Measurements from ENCODE around the gene COLGALT1. TPM values are rescaled to one million over a fixed set of nuclear protein-coding genes. Genes with fewer than 3 reads are reported as not detected.

Gene COLGALT1
- total RNA-seq, 1 experiment from 2014 or later = 103 TPM

DNA sequence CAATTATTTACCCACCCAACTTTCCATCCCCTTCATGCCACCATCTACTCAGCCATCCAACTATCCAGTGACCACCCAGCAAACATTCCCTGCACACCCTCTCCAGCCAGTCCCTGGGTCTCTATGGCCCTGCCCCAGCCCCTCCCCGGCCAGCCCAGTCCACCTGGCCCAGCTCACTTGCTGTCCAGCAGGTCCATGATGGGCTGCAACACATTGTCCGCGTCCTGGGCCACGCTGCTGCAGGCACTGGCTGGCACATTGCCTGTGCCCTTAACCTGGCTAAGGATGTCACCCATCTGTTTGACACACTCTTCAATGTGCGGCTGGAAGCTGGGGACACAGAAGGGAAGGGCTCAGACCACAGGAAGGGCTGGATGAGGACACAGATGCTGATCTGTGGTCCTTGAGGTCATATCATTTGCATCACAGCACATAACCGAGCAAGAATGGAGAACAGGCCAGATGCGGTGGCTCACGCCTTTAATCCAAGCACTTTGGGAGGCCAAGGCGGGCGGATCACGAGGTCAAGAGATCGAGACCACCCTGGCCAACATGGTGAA lies 71.1 kb downstream of the COLGALT1 start:
- H3K9me3 Mint-ChIP-seq (ENCODE audit: unreplicated experiment) = peaks cover 13% of the 10 kb centered on the region
- ChIA-PET POLR2A (no interaction called here), CTCF (no interaction called here)
- BruUV-seq (replicated peaks) = no TSS peak
- H3K4me1 Mint-ChIP-seq (ENCODE audit: insufficient read depth, unreplicated experiment) = no peaks in the 10 kb centered on the region
- H3K27ac Mint-ChIP-seq (ENCODE audit: low read depth, unreplicated experiment) = no peak overlapping the region
- H3K4me3 Mint-ChIP-seq (ENCODE audit: unreplicated experiment) = no peak overlapping the region
- H3K27me3 Mint-ChIP-seq (ENCODE audit: insufficient read depth, unreplicated experiment) = no peaks in the 10 kb centered on the region
- TF ChIP-seq, protein P1, sequence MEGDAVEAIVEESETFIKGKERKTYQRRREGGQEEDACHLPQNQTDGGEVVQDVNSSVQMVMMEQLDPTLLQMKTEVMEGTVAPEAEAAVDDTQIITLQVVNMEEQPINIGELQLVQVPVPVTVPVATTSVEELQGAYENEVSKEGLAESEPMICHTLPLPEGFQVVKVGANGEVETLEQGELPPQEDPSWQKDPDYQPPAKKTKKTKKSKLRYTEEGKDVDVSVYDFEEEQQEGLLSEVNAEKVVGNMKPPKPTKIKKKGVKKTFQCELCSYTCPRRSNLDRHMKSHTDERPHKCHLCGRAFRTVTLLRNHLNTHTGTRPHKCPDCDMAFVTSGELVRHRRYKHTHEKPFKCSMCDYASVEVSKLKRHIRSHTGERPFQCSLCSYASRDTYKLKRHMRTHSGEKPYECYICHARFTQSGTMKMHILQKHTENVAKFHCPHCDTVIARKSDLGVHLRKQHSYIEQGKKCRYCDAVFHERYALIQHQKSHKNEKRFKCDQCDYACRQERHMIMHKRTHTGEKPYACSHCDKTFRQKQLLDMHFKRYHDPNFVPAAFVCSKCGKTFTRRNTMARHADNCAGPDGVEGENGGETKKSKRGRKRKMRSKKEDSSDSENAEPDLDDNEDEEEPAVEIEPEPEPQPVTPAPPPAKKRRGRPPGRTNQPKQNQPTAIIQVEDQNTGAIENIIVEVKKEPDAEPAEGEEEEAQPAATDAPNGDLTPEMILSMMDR (IDR thresholded peaks at IDR 0.05; ENCODE audit: unreplicated experiment) = no peak
- intact Hi-C loops (cut with micrococcal nuclease) = no loop called here
- DNase-seq (ENCODE audit: unreplicated experiment) = no peak
- H3K36me3 Mint-ChIP-seq (ENCODE audit: insufficient read depth, unreplicated experiment) = no peaks in the 10 kb centered on the region

DNA sequence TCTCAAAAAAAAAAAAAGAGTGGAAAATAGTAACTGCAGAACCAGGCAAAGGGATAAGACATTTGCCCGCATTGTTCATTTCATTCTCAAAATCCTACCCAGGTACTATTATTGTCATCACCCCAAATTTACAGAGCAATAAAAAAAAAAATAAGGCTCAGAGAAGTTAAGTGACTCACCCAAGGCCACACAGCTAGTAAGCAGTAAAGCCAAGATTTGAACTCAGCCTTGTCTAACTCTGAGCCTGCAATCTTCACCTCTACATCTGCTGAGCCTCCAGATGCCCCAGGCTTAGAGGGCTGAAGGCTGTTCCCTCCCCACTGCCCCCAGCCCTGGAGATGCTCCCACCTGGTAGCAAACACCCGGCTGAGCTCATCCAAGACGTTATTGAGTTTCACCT lies 71.7 kb downstream of the COLGALT1 start:
- Mint-ChIP-seq H3K4me1 (ENCODE audit: insufficient read depth, unreplicated experiment) (no peaks in the 10 kb centered on the region), H3K4me3 (ENCODE audit: unreplicated experiment) (no peak overlapping the region), H3K27ac (ENCODE audit: low read depth, unreplicated experiment) (no peak overlapping the region), H3K27me3 (ENCODE audit: insufficient read depth, unreplicated experiment) (no peaks in the 10 kb centered on the region), H3K36me3 (ENCODE audit: insufficient read depth, unreplicated experiment) (no peaks in the 10 kb centered on the region), H3K9me3 (ENCODE audit: unreplicated experiment) (peaks cover 7% of the 10 kb centered on the region)
- ChIA-PET POLR2A (interaction anchor here (0.6 kb wide), 1 partner anchor 19 kb away, joined by 3 read pairs; no protein-coding TSS in a partner anchor), CTCF (interaction anchor here (0.6 kb wide), 2 partner anchors 31 to 448 kb away, joined by 3 read pairs; no protein-coding TSS in a partner anchor)
- DNase-seq (ENCODE audit: unreplicated experiment) = no peak
- no TSS peak for BruUV-seq (replicated peaks)
- TF ChIP-seq, protein P1 (IDR thresholded peaks at IDR 0.05; ENCODE audit: unreplicated experiment) = no peak
- intact Hi-C loops (cut with micrococcal nuclease) = no loop called here

DNA sequence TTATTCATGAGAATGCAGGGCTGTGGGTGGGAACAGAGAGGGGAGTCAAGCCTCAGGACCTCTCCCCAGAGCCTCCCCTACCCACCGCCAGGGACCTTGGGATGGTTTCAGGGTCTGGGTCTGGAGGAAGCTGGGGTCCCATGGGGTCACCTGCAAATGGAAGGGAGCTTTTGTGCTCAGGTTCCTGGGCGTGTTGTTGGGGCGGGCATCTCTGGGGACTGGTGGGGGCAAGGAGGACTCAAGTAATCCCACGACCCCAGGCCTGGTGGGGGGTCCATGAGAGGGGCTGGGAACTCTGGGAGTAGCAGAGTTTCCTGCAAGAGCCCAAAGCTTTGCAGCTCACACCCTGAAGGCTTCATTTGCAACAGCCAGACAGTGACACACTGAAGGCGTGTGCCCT lies 72.5 kb downstream of the COLGALT1 start:
- CTCF ChIA-PET = interaction anchor here (0.6 to 0.8 kb wide), 3 partner anchors 20 to 447 kb away, joined by 3 to 4 read pairs (median 4); no protein-coding TSS in a partner anchor
- H3K36me3 Mint-ChIP-seq (ENCODE audit: insufficient read depth, unreplicated experiment) = no peaks in the 10 kb centered on the region
- POLR2A ChIA-PET = no interaction called here
- intact Hi-C loops (cut with micrococcal nuclease) = no loop called here
- DNase-seq (ENCODE audit: unreplicated experiment) = no peak
- H3K9me3 Mint-ChIP-seq (ENCODE audit: unreplicated experiment) = peaks cover 6% of the 10 kb centered on the region
- no peaks in the 10 kb centered on the region for H3K27me3 Mint-ChIP-seq (ENCODE audit: insufficient read depth, unreplicated experiment)
- TF ChIP-seq, protein P1 (IDR thresholded peaks at IDR 0.05; ENCODE audit: unreplicated experiment) = no peak
- H3K27ac Mint-ChIP-seq (ENCODE audit: low read depth, unreplicated experiment) = no peak overlapping the region
- BruUV-seq (replicated peaks) = no TSS peak
- no peaks in the 10 kb centered on the region for H3K4me1 Mint-ChIP-seq (ENCODE audit: insufficient read depth, unreplicated experiment)
- no peak overlapping the region for H3K4me3 Mint-ChIP-seq (ENCODE audit: unreplicated experiment)

DNA sequence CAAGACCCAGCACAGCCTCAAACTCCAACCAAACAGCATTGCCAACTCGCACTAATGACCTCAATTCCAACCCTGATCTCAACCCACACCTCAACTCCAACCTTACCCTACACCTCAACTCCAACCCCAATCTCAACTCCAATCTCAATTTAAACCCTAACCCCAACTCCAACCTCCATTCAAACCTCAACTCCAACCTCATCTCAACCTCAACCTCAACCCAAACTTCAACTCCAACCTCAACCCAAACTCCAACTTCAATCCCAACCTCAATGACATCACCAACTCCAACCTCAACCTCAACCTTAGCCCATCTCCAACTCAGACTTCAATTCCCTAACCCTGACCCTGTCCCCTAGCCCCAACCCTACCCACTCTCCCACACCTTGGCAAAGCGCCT lies 74.3 kb downstream of the COLGALT1 start:
- ChIA-PET POLR2A (no interaction called here), CTCF (interaction anchor here (0.6 kb wide), 1 partner anchor 246 kb away, joined by 3 read pairs; no protein-coding TSS in a partner anchor)
- Mint-ChIP-seq H3K4me3 (ENCODE audit: unreplicated experiment) (no peak overlapping the region), H3K36me3 (ENCODE audit: insufficient read depth, unreplicated experiment) (no peaks in the 10 kb centered on the region), H3K4me1 (ENCODE audit: insufficient read depth, unreplicated experiment) (no peaks in the 10 kb centered on the region), H3K9me3 (ENCODE audit: unreplicated experiment) (peaks cover 6% of the 10 kb centered on the region), H3K27me3 (ENCODE audit: insufficient read depth, unreplicated experiment) (no peaks in the 10 kb centered on the region), H3K27ac (ENCODE audit: low read depth, unreplicated experiment) (no peak overlapping the region)
- intact Hi-C loops (cut with micrococcal nuclease) = no loop called here
- no TSS peak for BruUV-seq (replicated peaks)
- DNase-seq (ENCODE audit: unreplicated experiment) = no peak
- TF ChIP-seq, protein P1 (IDR thresholded peaks at IDR 0.05; ENCODE audit: unreplicated experiment) = no peak

All from MCF 10A (cell line).